Peyer's patch (tissue), 4 donors: ENCODE data around the gene ARHGEF25.

Experiments
- CTCF ChIP-seq, 6 experiments: fragments of 450-650 bp in 4 of 6; fragments of 200-600 bp in 2 of 6; sonication (generic) in 1 of 6; IDR thresholded peaks; one replicate each; pipeline ENCODE4 v1.5.1; 2017 to 2019; ENCODE audit warnings: antibody characterized with exemption in 6 of 6, mild to moderate bottlenecking in 3 of 6, moderate library complexity in 1 of 6
- POLR2A ChIP-seq, 2 donors: fragments of 450-650 bp; IDR thresholded peaks; one replicate each; pipeline ENCODE4 v1.5.1; 2017; ENCODE audit warnings: antibody characterized with exemption in 2 of 2, mild to moderate bottlenecking in 2 of 2, moderate library complexity in 2 of 2

DNA sequence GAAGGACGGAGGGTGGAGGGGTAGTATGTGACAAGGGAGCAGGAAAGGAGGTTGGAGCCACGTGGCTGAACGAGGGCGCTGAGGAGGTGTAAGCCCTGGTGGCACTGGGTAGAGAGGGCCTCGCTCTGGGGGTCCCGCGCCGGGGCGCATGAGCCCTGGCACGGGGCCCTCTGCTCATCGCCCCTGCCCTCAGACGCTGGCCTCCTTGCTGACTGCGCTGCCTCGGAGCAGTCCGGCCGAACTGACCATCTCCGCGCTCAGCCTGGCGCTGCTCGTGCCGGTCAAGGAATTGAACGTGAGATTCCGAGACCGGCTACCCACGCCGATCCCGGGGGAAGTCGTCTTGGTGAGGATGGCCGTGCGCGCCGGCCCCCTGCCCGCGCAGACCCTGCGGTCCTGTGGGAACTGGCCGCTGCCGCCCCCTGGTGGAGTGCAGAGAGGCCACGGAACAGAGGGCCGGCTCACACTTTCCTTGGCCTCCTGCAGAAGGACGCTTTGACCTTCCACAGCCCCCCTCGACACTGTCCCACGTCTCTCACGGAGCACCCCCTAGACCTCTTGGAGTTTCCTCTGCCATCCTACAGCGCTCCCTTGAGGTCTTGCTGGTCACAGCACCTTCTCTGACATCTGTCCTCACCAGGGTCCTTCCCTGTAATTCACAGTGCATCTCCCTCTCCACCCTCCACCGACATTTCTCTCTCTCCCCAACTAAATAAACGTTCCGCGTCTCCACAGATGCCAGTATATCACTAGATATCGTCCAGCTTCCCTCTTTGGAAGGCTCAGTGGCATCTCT lies 10.5 kb downstream of the ARHGEF25 start:
- no peak for TF ChIP-seq POLR2A (IDR thresholded peaks at IDR 0.05)
- TF ChIP-seq CTCF (IDR thresholded peaks at IDR 0.05), result peak; percentile 62 to 88 (median 80)
